ENCODE measurements around the gene TOPAZ1. TPM values are rescaled to one million over a fixed set of nuclear protein-coding genes. Genes with fewer than 3 reads are reported as not detected.

Gene TOPAZ1
- total RNA-seq, 4 donors from 2014 or later, result not detected

GRCh38 chr3:44242721-44243120 lies 1.0 kb downstream of the TOPAZ1 start:
- no peak for TF ChIP-seq CTCF (IDR thresholded peaks at IDR 0.05; ENCODE audit: low read depth)

GRCh38 chr3:44248152-44248551 lies 6.5 kb downstream of the TOPAZ1 start:
- no peak for TF ChIP-seq CTCF (IDR thresholded peaks at IDR 0.05; ENCODE audit: low read depth)

GRCh38 chr3:44252332-44252959 lies 10.8 kb downstream of the TOPAZ1 start:
- TF ChIP-seq CTCF (IDR thresholded peaks at IDR 0.05; ENCODE audit: low read depth), result no peak

GRCh38 chr3:44259404-44259803 lies 17.7 kb downstream of the TOPAZ1 start:
- TF ChIP-seq CTCF (IDR thresholded peaks at IDR 0.05; ENCODE audit: low read depth), result no peak

GRCh38 chr3:44264146-44264545 lies 22.5 kb downstream of the TOPAZ1 start:
- no peak for TF ChIP-seq CTCF (IDR thresholded peaks at IDR 0.05; ENCODE audit: low read depth)

GRCh38 chr3:44265815-44266214 lies 24.1 kb downstream of the TOPAZ1 start:
- TF ChIP-seq CTCF (IDR thresholded peaks at IDR 0.05; ENCODE audit: low read depth), result no peak

- no peak for TF ChIP-seq CTCF (IDR thresholded peaks at IDR 0.05; ENCODE audit: low read depth)
These were observed 30.5 kb downstream of the TOPAZ1 start for GRCh38 chr3:44272191-44272590.

Data from subcutaneous adipose tissue (tissue), 4 donors.